H9 (cell line): Measurements from ENCODE around the gene UBE4B. TPM values are rescaled to one million over a fixed set of nuclear protein-coding genes. Genes with fewer than 3 reads are reported as not detected.

Experiments used
- DNase-seq: peaks from one replicate; pipeline ENCODE4 v3.0.0-alpha.2; 2017
- H2AFZ ChIP-seq: one replicate; pipeline ENCODE4 v1.6.1; 2013; ENCODE audit warnings: mild to moderate bottlenecking, low read length, control low read depth, moderate library complexity
- H2AK5ac ChIP-seq: 2 replicates; pipeline ENCODE4 v1.6.1; 2013; ENCODE audit warnings: low read length, control low read depth, mixed read lengths; ENCODE audit not compliant: insufficient read length
- H2BK120ac ChIP-seq: one replicate; pipeline ENCODE4 v1.6.1; 2013; ENCODE audit warnings: low read depth, mild to moderate bottlenecking, low read length, control low read depth, inconsistent platforms; ENCODE audit not compliant: poor library complexity, severe bottlenecking
- H2BK12ac ChIP-seq: 2 replicates; pipeline ENCODE4 v1.6.1; 2013; ENCODE audit warnings: low read length, control low read depth, mixed read lengths, low read depth; ENCODE audit not compliant: insufficient read length
- H2BK15ac ChIP-seq: 2 replicates; pipeline ENCODE4 v1.6.1; 2013; ENCODE audit warnings: low read depth, low read length, control low read depth
- H2BK20ac ChIP-seq: one replicate; pipeline ENCODE4 v1.6.1; 2013; ENCODE audit warnings: low read depth, mild to moderate bottlenecking, low read length, control low read depth, inconsistent platforms; ENCODE audit not compliant: poor library complexity, severe bottlenecking
- H2BK5ac ChIP-seq: 2 replicates; pipeline ENCODE4 v1.6.1; 2013; ENCODE audit warnings: low read length, control low read depth, mixed read lengths; ENCODE audit not compliant: insufficient read length
- H3K14ac ChIP-seq: 2 replicates; pipeline ENCODE4 v1.6.1; 2013; ENCODE audit warnings: low read length, control low read depth; ENCODE audit not compliant: insufficient read depth
- H3K18ac ChIP-seq: 2 replicates; pipeline ENCODE4 v1.6.1; 2013; ENCODE audit warnings: low read depth, mild to moderate bottlenecking, mixed read lengths, low read length, control low read depth; ENCODE audit not compliant: insufficient read length
- H3K23ac ChIP-seq: 2 replicates; pipeline ENCODE4 v1.6.1; 2013; ENCODE audit warnings: low read length, control low read depth, mixed read lengths, low read depth; ENCODE audit not compliant: insufficient read length
- H3K23me2 ChIP-seq: 2 replicates; pipeline ENCODE4 v1.6.1; 2013; ENCODE audit warnings: low read depth, mild to moderate bottlenecking, mixed read lengths, low read length, control low read depth; ENCODE audit not compliant: insufficient read length, poor library complexity, severe bottlenecking
- H3K27ac ChIP-seq: 2 replicates; pipeline ENCODE4 v1.5.1; 2013; ENCODE audit warnings: low read length, control low read depth, mixed read lengths, low read depth; ENCODE audit not compliant: insufficient read length
- H3K27me3 ChIP-seq: 2 replicates; pipeline ENCODE4 v1.6.1; 2013; ENCODE audit warnings: low read length, control low read depth, inconsistent platforms; ENCODE audit not compliant: insufficient read depth
- H3K4ac ChIP-seq: 2 replicates; pipeline ENCODE4 v1.6.1; 2013; ENCODE audit warnings: low read depth, mild to moderate bottlenecking, control low read depth, inconsistent platforms, low read length, moderate library complexity
- H3K4me1 ChIP-seq: 2 replicates; pipeline ENCODE4 v1.6.1; 2013; ENCODE audit warnings: low read length, control low read depth, inconsistent platforms; ENCODE audit not compliant: insufficient read depth
- H3K4me2 ChIP-seq: 2 replicates; pipeline ENCODE4 v1.6.1; 2013; ENCODE audit warnings: low read length, control low read depth, mixed read lengths; ENCODE audit not compliant: insufficient read length, insufficient read depth
- H3K56ac ChIP-seq: 2 replicates; pipeline ENCODE4 v1.6.1; 2013; ENCODE audit warnings: low read depth, mild to moderate bottlenecking, mixed read lengths, low read length, control low read depth; ENCODE audit not compliant: insufficient read length
- H3K79me1 ChIP-seq: 2 replicates; pipeline ENCODE4 v1.6.1; 2013; ENCODE audit warnings: low read depth, mild to moderate bottlenecking, moderate library complexity, low read length, control low read depth, inconsistent platforms; ENCODE audit not compliant: insufficient read depth, poor library complexity, severe bottlenecking
- H3K79me2 ChIP-seq: 2 replicates; pipeline ENCODE4 v1.6.1; 2013; ENCODE audit warnings: low read length, control low read depth, inconsistent platforms; ENCODE audit not compliant: insufficient read depth
- H3K9ac ChIP-seq: 2 replicates; pipeline ENCODE4 v1.6.1; 2013; ENCODE audit warnings: low read length, control low read depth, mixed read lengths; ENCODE audit not compliant: insufficient read length; ENCODE audit errors: extremely low read depth
- H3K9me3 ChIP-seq: one replicate; pipeline ENCODE4 v1.6.1; 2013; ENCODE audit warnings: low read depth, low read length, inconsistent platforms; ENCODE audit not compliant: control insufficient read depth
- H3T11ph ChIP-seq: one replicate; pipeline ENCODE4 v1.6.1; 2013; ENCODE audit warnings: mild to moderate bottlenecking, low read length, control low read depth, inconsistent platforms
- H4K20me1 ChIP-seq: one replicate; pipeline ENCODE4 v1.6.1; 2013; ENCODE audit not compliant: control insufficient read depth, insufficient read length, insufficient read depth
- H4K5ac ChIP-seq: 2 replicates; pipeline ENCODE4 v1.6.1; 2013; ENCODE audit warnings: low read depth, mild to moderate bottlenecking, mixed read lengths, low read length, control low read depth; ENCODE audit not compliant: insufficient read length
- H4K8ac ChIP-seq: replicated peaks from 2 replicates; pipeline ENCODE4 v1.6.1; 2013; ENCODE audit warnings: low read length, control low read depth, mixed read lengths, low read depth; ENCODE audit not compliant: insufficient read length
- H4K91ac ChIP-seq: 2 replicates; pipeline ENCODE4 v1.6.1; 2013; ENCODE audit warnings: low read depth, mild to moderate bottlenecking, moderate library complexity, mixed read lengths, low read length, control low read depth; ENCODE audit not compliant: insufficient read length
- H3K27ac Mint-ChIP-seq, 3 experiments: 2 replicates in 2 of 3; 3 replicates in 1 of 3; pipeline ENCODE4 v1.8.0; 2020 to 2021; ENCODE audit warnings: mixed read lengths in 3 of 3, mild to moderate bottlenecking in 1 of 3, moderate library complexity in 1 of 3
- H3K27me3 Mint-ChIP-seq: 2 replicates; pipeline ENCODE4 v1.8.0; 2021; ENCODE audit warnings: low read depth, mild to moderate bottlenecking, moderate library complexity, mixed read lengths
- H3K36me3 Mint-ChIP-seq, 3 experiments: 2 replicates in 2 of 3; 3 replicates in 1 of 3; pipeline ENCODE4 v1.8.0; 2020 to 2021; ENCODE audit warnings: low read depth in 3 of 3, mixed read lengths in 3 of 3; ENCODE audit not compliant: insufficient read depth in 1 of 3
- H3K4me1 Mint-ChIP-seq, 2 experiments: 2 replicates each; pipeline ENCODE4 v1.8.0; 2020; ENCODE audit warnings: mixed read lengths in 2 of 2
- H3K4me3 Mint-ChIP-seq, 2 experiments: 2 replicates in 1 of 2; 3 replicates in 1 of 2; pipeline ENCODE4 v1.8.0; 2020 to 2021; ENCODE audit warnings: mild to moderate bottlenecking in 2 of 2, mixed read lengths in 2 of 2, moderate library complexity in 1 of 2
- H3K9me3 Mint-ChIP-seq, 2 experiments: 2 replicates in 1 of 2; 3 replicates in 1 of 2; pipeline ENCODE4 v1.8.0; 2020; ENCODE audit warnings: mild to moderate bottlenecking in 2 of 2, mixed read lengths in 2 of 2, moderate library complexity in 1 of 2
- CTCF ChIP-seq: fragments of 200-600 bp; sonication (generic); conservative IDR thresholded peaks from 3 replicates; pipeline ENCODE4 v1.8.0; 2021; ENCODE audit warnings: antibody characterized with exemption, mild to moderate bottlenecking
- WGBS: extraction: QIAGEN DNeasy Blood & Tissue Kit; methylation state at CpG from one replicate; pipeline ENCODE4 v1.1.7; 2013; ENCODE audit warnings: missing lambda C conversion rate, low lambda C conversion rate, mixed read lengths; ENCODE audit not compliant: insufficient read length; ENCODE audit errors: extremely low coverage; 5-methylcytosine and 5-hydroxymethylcytosine counted together
- total RNA-seq: library from RNA; stranded (reverse); gene quantifications from 2 replicates; pipeline ENCODE4 v1.2.1, GENCODE V29; 2021

The UBE4B gene
- total RNA-seq, 1 experiment from 2014 or later, result 67.6 TPM

DNA sequence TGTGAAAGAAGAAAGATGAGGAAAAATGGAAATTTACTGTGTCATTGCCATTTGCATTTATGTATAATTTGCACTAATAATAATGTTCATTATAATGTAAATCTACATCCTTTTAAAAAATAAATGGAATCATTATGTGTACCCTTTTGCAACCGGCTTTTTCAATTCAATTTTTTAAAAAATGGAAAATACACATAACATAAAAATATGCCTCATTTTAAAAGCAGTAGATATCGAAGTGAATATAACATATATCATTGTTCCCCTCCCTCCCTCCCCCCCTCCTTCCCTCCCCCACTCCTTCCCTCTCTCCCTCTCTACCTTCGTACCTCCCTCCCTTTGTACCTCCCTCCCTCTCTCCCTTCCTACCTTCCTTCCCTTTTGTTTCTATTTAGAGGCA lies 33.0 kb downstream of the UBE4B start:
- no peak overlapping the region for H2BK15ac ChIP-seq
- no peaks in the 10 kb centered on the region; the same call in 1 of the 2 replicates for H3K4me1 ChIP-seq
- Mint-ChIP-seq H3K36me3 (0 out of 7 replicates have a peak, but pooled peaks cover 0 to 2% (median 0%) of the 10 kb centered on the region in 3 experiments), H3K4me3 (no peak overlapping the region), H3K9me3 (no peaks in the 10 kb centered on the region), H3K27ac (peak overlapping the region in 1 of 3 experiments; percentile 64; a peak in 2 of 7 replicates), H3K27me3 (no peaks in the 10 kb centered on the region; the same call in 1 of the 2 replicates), H3K4me1 (peaks cover 18 to 24% of the 10 kb centered on the region in 2 experiments)
- H3K23ac ChIP-seq, result no peak overlapping the region
- no peak overlapping the region for H2BK120ac ChIP-seq
- WGBS, result no CpG with 5 or more reads among the region's 3 CpGs
- H3K79me1 ChIP-seq, result no peaks in the 10 kb centered on the region
- no peak overlapping the region for H2AFZ ChIP-seq
- no peak overlapping the region for H3K9ac ChIP-seq
- no peak overlapping the region for H2BK12ac ChIP-seq
- H3K9me3 ChIP-seq, result no peaks in the 10 kb centered on the region
- no peak overlapping the region for H2BK20ac ChIP-seq
- H3K14ac ChIP-seq, result no peak overlapping the region
- no peak for TF ChIP-seq CTCF
- H3K56ac ChIP-seq, result no peak overlapping the region
- H3K18ac ChIP-seq, result no peak overlapping the region
- H3K27me3 ChIP-seq, result no peaks in the 10 kb centered on the region
- H4K91ac ChIP-seq, result no peak overlapping the region
- H3K79me2 ChIP-seq, result peaks cover 1% of the 10 kb centered on the region; the same call in 1 of the 2 replicates
- no peak for DNase-seq
- H4K20me1 ChIP-seq, result no peaks in the 10 kb centered on the region
- no peak overlapping the region for H4K5ac ChIP-seq
- no peak overlapping the region for H4K8ac ChIP-seq
- H2BK5ac ChIP-seq, result no peak overlapping the region
- H3K27ac ChIP-seq, result no peak overlapping the region
- no peaks in the 10 kb centered on the region for H3K23me2 ChIP-seq
- no peak overlapping the region for H3K4ac ChIP-seq
- H3K4me2 ChIP-seq, result no peak overlapping the region
- no peak overlapping the region for H3T11ph ChIP-seq
- no peak overlapping the region for H2AK5ac ChIP-seq
